ENCODE data around the gene MRPS18C.
"Not testable (repeated sequence)": the region's sequence is repeated elsewhere in the genome, so short reads cannot be mapped to it uniquely, and the experiment has no call there.

MRPS18C gene

GRCh38 chr4:83496085-83496917, 40.4 kb downstream of the MRPS18C start:
- in situ Hi-C loops (cut with MboI; ENCODE audit: low sequenced_read_pairs): not testable (repeated sequence)

- in situ Hi-C loops (cut with MboI; ENCODE audit: low sequenced_read_pairs): no loop called here
Observed at GRCh38 chr4:83498187-83498586, 42.3 kb downstream of the MRPS18C start.

GRCh38 chr4:83501671-83502070, 45.8 kb downstream of the MRPS18C start:
- in situ Hi-C loops (cut with MboI; ENCODE audit: low sequenced_read_pairs): loop anchor here (25.0 kb wide), 1 partner anchor 761 kb away; no protein-coding TSS in a partner anchor

- in situ Hi-C loops (cut with MboI; ENCODE audit: low sequenced_read_pairs): loop anchor here (25.0 kb wide), 1 partner anchor 758 kb away; no protein-coding TSS in a partner anchor
Observed at GRCh38 chr4:83503974-83504373, 48.1 kb downstream of the MRPS18C start.

GRCh38 chr4:83504503-83504902, 48.6 kb downstream of the MRPS18C start:
- in situ Hi-C loops (cut with MboI; ENCODE audit: low sequenced_read_pairs): loop anchor here (25.0 kb wide), 1 partner anchor 758 kb away; no protein-coding TSS in a partner anchor

GRCh38 chr4:83504996-83505395, 49.1 kb downstream of the MRPS18C start:
- in situ Hi-C loops (cut with MboI; ENCODE audit: low sequenced_read_pairs): loop anchor here (25.0 kb wide), 1 partner anchor 757 kb away; no protein-coding TSS in a partner anchor

- in situ Hi-C loops (cut with MboI; ENCODE audit: low sequenced_read_pairs): loop anchor here (25.0 kb wide), 1 partner anchor 753 kb away; no protein-coding TSS in a partner anchor
Observed at GRCh38 chr4:83509156-83509585, 53.3 kb downstream of the MRPS18C start.

GRCh38 chr4:83510442-83510841, 54.6 kb downstream of the MRPS18C start:
- in situ Hi-C loops (cut with MboI; ENCODE audit: low sequenced_read_pairs): loop anchor here (10.0 to 25.0 kb wide), 2 partner anchors 124 to 752 kb away; no protein-coding TSS in a partner anchor
